ENCODE results near the gene NEK6. TPM values are rescaled to one million over a fixed set of nuclear protein-coding genes. Genes with fewer than 3 reads are reported as not detected.

Gene NEK6
- total RNA-seq, 1 donor from 2014 or later, result 125 TPM

GRCh38 chr9:124264823-124265233 lies 7.1 kb downstream of the NEK6 start:
- Histone ChIP-seq H3K9me3 (no peaks in the 10 kb centered on the region), H3K36me3 (peaks cover 16% of the 10 kb centered on the region), H3K27me3 (ENCODE audit: low read depth) (no peaks in the 10 kb centered on the region), H3K4me3 (no peak overlapping the region), H3K4me1 (peaks cover 92% of the 10 kb centered on the region), H3K27ac (peak overlapping the region; percentile 50)
- TF ChIP-seq CTCF (IDR thresholded peaks at IDR 0.05), result no peak
- DNase-seq (no peak), ATAC-seq (no peak)
- intact Hi-C loops (cut with DNase I), result no loop called here

GRCh38 chr9:124265551-124265950 lies 7.8 kb downstream of the NEK6 start:
- Histone ChIP-seq H3K4me1 (peaks cover 92% of the 10 kb centered on the region), H3K9me3 (no peaks in the 10 kb centered on the region), H3K27ac (peak overlapping the region; percentile 7)

GRCh38 chr9:124266139-124266825 lies 8.5 kb downstream of the NEK6 start:
- DNase-seq (no peak), ATAC-seq (no peak)
- Histone ChIP-seq H3K27ac (peak overlapping the region; percentile 70), H3K4me3 (no peak overlapping the region), H3K4me1 (peaks cover 92% of the 10 kb centered on the region), H3K36me3 (peaks cover 16% of the 10 kb centered on the region), H3K27me3 (ENCODE audit: low read depth) (no peaks in the 10 kb centered on the region), H3K9me3 (no peaks in the 10 kb centered on the region)
- intact Hi-C loops (cut with DNase I), result no loop called here
- TF ChIP-seq CTCF (IDR thresholded peaks at IDR 0.05), result no peak

More at GRCh38 chr9:124265551-124265950, 7.8 kb downstream of the NEK6 start:
- DNase-seq (no peak), ATAC-seq (no peak)
- no peak overlapping the region for H3K4me3 ChIP-seq
- H3K36me3 ChIP-seq, result peaks cover 16% of the 10 kb centered on the region
- TF ChIP-seq CTCF (IDR thresholded peaks at IDR 0.05), result no peak
- intact Hi-C loops (cut with DNase I), result no loop called here
- H3K27me3 ChIP-seq (ENCODE audit: low read depth), result no peaks in the 10 kb centered on the region

GRCh38 chr9:124266826-124267201 lies 9.1 kb downstream of the NEK6 start:
- H3K4me3 ChIP-seq, result no peak overlapping the region
- no peak for DNase-seq
- ATAC-seq, result no peak
- intact Hi-C loops (cut with DNase I), result no loop called here
- peaks cover 92% of the 10 kb centered on the region for H3K4me1 ChIP-seq
- no peak for TF ChIP-seq CTCF (IDR thresholded peaks at IDR 0.05)
- peak overlapping the region; percentile 70 for H3K27ac ChIP-seq
- no peaks in the 10 kb centered on the region for H3K27me3 ChIP-seq (ENCODE audit: low read depth)
- H3K9me3 ChIP-seq, result no peaks in the 10 kb centered on the region
- H3K36me3 ChIP-seq, result peaks cover 16% of the 10 kb centered on the region

- peak; percentile 92 for DNase-seq
- ATAC-seq, result peak; percentile 86 to 89
- peak; percentile 14 for TF ChIP-seq CTCF (IDR thresholded peaks at IDR 0.05)
- Histone ChIP-seq H3K27ac (peak overlapping the region; percentile 70), H3K4me1 (peaks cover 92% of the 10 kb centered on the region), H3K27me3 (ENCODE audit: low read depth) (no peaks in the 10 kb centered on the region), H3K9me3 (no peaks in the 10 kb centered on the region), H3K36me3 (peaks cover 16% of the 10 kb centered on the region), H3K4me3 (no peak overlapping the region)
- intact Hi-C loops (cut with DNase I), result no loop called here
Measured at GRCh38 chr9:124267271-124267807, 9.6 kb downstream of the NEK6 start.

Measured in lower lobe of right lung (tissue), 2 donors.